GM21825 (cell line): ENCODE results near the gene AFF4.
"Not testable (repeated sequence)": the region's sequence is repeated elsewhere in the genome, so short reads cannot be mapped to it uniquely, and the experiment has no call there.

Experiments used
- ATAC-seq: cut with Tn5 transposase; IDR thresholded peaks from one replicate; pipeline ENCODE4 v1.9.1; 2021; ENCODE audit warnings: mild to moderate bottlenecking, moderate library complexity; ENCODE audit not compliant: unreplicated experiment

AFF4 gene, protein sequence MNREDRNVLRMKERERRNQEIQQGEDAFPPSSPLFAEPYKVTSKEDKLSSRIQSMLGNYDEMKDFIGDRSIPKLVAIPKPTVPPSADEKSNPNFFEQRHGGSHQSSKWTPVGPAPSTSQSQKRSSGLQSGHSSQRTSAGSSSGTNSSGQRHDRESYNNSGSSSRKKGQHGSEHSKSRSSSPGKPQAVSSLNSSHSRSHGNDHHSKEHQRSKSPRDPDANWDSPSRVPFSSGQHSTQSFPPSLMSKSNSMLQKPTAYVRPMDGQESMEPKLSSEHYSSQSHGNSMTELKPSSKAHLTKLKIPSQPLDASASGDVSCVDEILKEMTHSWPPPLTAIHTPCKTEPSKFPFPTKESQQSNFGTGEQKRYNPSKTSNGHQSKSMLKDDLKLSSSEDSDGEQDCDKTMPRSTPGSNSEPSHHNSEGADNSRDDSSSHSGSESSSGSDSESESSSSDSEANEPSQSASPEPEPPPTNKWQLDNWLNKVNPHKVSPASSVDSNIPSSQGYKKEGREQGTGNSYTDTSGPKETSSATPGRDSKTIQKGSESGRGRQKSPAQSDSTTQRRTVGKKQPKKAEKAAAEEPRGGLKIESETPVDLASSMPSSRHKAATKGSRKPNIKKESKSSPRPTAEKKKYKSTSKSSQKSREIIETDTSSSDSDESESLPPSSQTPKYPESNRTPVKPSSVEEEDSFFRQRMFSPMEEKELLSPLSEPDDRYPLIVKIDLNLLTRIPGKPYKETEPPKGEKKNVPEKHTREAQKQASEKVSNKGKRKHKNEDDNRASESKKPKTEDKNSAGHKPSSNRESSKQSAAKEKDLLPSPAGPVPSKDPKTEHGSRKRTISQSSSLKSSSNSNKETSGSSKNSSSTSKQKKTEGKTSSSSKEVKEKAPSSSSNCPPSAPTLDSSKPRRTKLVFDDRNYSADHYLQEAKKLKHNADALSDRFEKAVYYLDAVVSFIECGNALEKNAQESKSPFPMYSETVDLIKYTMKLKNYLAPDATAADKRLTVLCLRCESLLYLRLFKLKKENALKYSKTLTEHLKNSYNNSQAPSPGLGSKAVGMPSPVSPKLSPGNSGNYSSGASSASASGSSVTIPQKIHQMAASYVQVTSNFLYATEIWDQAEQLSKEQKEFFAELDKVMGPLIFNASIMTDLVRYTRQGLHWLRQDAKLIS

GRCh38 chr5:132963171-132964104 lies at the start of gene AFF4:
AFF4 (minus strand) TSS chr5:132963634; CDS start chr5:132937189, 26,445 bp downstream.
- peak; percentile 95 for ATAC-seq

- ATAC-seq = not testable (repeated sequence)
Observed at GRCh38 chr5:133008455-133008854, 45.0 kb upstream of the AFF4 start.

DNA sequence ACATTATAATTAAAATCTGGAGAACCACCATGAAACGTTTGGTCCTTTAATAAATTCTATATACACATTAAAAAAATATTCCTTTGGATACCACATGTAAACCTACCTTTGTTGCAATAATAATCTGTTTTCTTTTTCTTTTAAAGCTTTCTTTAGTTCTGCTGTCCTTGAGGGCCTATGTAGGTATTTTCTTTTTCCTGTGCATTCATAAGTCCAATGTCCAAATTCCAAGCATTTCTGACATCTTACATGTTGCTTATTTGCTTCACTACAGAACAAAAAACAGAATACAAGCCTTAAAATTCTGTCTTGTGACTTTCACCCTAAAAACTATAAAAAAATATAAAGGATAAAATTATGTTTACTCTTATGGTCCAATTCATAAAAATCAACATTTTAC lies 43.2 kb upstream of the AFF4 start:
- no peak for ATAC-seq

- ATAC-seq = no peak
Observed at GRCh38 chr5:132999246-132999645, 35.8 kb upstream of the AFF4 start.

GRCh38 chr5:132998556-132998955 lies 35.1 kb upstream of the AFF4 start:
- no peak for ATAC-seq

GRCh38 chr5:132996307-132996706 lies 32.9 kb upstream of the AFF4 start:
- ATAC-seq = no peak

DNA sequence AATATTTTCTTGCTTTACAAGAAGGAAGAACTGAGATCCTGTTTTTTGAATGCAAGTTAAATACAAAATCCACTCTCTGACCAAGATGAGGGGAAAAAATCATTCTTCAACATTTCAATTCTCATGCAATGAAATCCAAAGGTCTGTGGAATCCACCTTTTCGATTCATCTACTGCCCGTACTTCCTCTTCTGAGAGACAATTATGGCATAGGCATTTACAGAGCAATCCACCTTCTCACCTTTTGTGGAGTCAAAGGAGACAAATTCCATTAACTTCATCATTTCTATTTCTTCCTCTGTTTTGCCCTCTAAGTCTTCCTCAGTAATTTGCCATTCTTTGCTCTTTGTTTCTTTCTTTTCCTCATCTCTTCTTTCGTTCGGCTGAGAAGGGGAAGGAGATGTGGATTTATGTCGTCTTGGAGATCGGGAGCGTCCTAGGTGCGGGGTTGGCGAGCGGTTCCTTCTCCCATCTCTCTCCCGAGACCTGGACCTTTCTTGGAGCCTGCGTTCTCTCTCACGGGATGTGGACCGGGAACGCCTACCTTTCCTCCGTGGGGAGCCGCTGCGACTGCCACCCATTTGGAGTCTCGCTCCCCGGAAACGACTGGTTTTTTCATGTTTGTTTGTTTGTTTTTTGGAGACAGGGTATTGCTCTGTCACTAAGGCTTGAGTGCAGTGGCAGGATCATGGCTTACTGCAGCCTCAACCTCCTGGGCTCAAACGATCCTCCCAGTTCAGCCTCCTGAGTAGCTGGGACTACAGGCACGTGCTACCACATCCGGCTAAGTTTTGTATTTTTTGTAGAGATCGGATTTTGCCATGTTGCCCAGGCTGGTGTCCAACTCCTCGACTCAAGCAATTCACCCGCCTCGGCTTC lies 24.3 kb upstream of the AFF4 start:
- no peak for ATAC-seq

DNA sequence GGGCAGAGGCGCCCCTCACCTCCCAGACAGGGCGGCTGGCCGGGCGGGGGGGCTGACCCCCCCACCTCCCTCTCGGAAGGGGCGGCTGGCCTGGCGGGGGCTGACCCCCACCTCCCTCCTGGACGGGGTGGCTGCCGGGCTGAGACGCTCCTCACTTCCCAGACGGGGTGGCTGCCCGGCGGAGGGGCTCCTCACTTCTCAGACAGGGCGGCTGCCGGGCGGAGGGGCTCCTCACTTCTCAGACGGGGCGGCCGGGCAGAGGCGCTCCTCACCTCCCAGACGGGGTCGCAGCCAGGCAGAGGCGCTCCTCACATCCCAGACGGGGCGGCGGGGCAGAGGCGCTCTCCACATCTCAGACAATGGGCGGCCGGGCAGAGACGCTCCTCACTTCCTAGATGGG lies 19.5 kb upstream of the AFF4 start:
- ATAC-seq = not testable (repeated sequence)

DNA sequence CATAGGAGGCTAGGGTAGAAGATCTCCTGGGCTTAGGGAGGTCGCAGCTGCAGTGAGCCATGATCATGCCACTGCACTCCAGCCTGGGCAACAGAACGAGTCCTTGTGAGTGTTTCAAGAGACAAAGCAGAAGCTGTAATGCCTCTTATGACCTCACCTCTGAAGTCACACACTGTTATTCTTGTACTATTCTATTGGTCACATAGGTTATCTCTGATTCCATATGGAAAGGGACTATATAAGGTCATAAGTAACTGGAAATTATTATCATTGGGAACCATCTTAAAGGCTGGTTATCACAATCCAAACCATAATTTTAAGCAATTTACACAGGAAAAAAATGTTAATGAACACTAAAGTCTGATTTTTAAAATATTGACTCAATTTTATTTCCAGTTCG lies 17.9 kb upstream of the AFF4 start:
- ATAC-seq = no peak

- no peak for ATAC-seq
Observed at GRCh38 chr5:132979976-132980375, 16.5 kb upstream of the AFF4 start.

DNA sequence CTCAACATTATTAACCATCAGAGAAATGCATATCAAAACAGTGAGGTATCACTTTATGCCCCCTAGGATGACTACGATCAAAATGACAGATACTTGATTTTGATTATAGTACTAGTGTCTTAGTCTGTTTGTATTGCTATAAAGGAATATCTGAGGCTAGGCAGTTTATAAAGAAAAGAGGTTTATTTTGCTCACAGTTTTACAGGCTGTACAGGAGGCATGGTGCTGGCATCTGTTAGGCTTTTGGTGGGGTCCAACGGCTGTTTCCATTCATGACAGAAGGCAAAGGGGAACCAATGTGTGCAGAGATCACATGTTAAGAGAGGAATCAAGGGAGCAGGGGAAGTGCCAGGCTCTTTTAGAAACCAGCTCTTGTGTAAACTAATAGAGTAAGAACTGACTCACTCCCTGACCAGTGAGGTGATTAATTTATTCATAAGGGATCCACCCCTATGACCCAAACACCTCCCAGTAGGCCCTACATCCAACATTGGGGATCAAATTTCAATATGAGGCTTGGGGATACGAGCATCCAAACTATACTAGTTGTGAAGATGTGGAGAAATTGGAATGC lies 16.0 kb upstream of the AFF4 start:
- no peak for ATAC-seq

- ATAC-seq = no peak
Observed at GRCh38 chr5:132976852-132977251, 13.4 kb upstream of the AFF4 start.

DNA sequence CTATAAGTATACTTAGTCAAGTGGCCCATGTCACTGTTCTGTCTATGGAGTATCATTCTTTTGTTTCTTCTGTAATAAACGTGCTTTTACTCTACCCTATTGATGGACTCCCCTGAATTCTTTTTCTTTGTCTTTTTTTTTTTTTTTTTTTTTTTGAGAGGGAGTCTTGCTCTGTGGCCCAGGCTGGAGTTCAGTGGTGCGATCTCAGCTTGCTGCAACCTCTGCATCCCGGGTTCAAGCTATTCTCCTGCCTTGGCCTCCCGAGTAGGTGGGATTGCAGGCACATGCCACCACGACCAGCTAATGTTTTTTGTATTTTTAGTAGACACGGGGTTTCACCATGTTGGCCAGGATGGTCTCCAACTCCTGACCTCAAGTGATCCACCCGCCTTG lies 9.0 kb upstream of the AFF4 start:
- ATAC-seq = not testable (repeated sequence)

- no peak for ATAC-seq
Observed at GRCh38 chr5:132971483-132972435, 8.3 kb upstream of the AFF4 start.

DNA sequence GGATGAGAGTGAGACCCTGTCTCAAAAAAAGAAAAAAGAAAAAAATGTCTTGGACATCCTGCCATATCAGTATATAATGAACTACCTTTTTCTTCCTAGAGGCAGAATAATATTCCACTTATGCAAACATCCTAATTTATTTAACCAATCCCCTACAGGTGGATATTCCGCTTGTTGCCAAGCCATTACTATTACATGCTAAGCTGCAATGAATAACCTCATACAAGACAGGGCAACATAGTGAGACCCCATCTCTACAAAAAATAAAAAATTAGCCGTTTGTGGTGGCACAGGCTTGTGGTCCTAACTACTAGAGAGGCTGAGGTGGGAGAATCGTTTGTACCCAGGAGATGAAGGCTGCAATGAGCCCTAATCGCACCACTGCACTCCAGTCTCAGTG lies 1.7 kb upstream of the AFF4 start:
- no peak for ATAC-seq

GRCh38 chr5:132962429-132963021 lies 909 bp downstream of the AFF4 start:
- ATAC-seq = no peak

DNA sequence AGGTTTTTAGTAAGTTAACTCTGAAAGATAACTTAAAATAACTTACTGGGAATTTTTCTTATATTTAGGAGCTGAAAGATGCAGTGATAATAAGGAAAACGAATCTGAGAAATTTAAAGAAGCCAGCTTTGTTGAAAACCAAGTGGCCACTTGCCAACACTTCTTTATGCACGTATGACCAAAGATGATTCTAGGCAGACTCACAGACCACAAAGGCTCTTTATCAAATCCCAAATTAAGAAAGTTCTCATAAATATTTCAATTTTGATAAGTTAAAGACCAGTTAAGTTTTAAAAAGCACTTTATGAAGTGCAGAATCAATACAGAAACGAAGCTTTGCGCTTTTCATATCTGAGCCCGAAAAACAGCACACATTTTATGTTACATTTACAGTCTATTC lies 1.5 kb downstream of the AFF4 start:
- no peak for ATAC-seq
